Measurements from ENCODE around the gene DLG1. TPM values are rescaled to one million over a fixed set of nuclear protein-coding genes. Genes with fewer than 3 reads are reported as not detected.
"Not testable (repeated sequence)": the region's sequence is repeated elsewhere in the genome, so short reads cannot be mapped to it uniquely, and the experiment has no call there.

Gene DLG1
- total RNA-seq, 1 donor from 2014 or later: 138 TPM

DNA sequence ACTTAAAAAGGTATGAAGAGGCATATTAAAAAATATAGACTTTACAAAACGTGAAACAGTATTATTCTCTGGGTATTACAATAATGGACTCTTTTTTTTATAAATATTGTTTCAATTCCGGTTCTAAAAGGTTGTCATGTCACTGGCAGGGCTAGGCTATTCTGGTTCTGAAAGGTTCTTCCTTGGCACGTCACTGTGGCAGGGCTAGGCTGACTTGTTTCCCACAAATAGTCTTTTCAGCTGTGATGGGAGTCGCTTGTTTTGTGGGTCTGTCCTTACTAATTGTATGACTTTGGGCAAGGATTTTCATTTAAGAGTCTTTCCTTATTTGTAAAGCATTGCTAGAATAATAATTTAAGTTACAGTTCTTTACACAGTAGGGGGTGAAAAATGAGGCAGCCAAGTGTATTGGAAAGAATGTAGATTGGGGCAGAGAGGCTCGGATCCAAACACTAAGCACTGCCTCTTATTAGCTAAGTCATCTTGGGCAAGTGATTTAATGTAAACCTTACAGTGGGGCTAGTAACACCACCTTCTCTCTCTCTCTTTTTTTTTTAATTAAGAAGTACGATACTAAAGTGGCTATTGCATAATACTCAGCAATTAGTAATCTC lies 256.4 kb downstream of the DLG1 start:
- Mint-ChIP-seq H3K4me1 (no peaks in the 10 kb centered on the region), H3K27ac (no peak overlapping the region), H3K36me3 (peaks cover 14% of the 10 kb centered on the region), H3K27me3 (ENCODE audit: insufficient read depth, low read depth) (no peaks in the 10 kb centered on the region), H3K4me3 (no peak overlapping the region), H3K9me3 (no peaks in the 10 kb centered on the region)
- Histone ChIP-seq H3K9me3 (ENCODE audit: low read depth) (no peaks in the 10 kb centered on the region), H3K9ac (no peak overlapping the region), H3K36me3 (peaks cover 16% of the 10 kb centered on the region), H2AFZ (replicated peaks) (no peak overlapping the region), H3F3A (ENCODE audit: low read depth) (peaks cover 33% of the 10 kb centered on the region), H3K27me3 (peaks cover 2% of the 10 kb centered on the region), H3K4me1 (no peaks in the 10 kb centered on the region), H4K20me1 (ENCODE audit: low read depth) (no peaks in the 10 kb centered on the region), H3K79me2 (ENCODE audit: low read depth) (no peaks in the 10 kb centered on the region), H3K4me2 (no peak overlapping the region), H3K4me3 (no peak overlapping the region), H3K27ac (no peak overlapping the region)
- TF ChIP-seq EZH2phosphoT487 (IDR thresholded peaks at IDR 0.05): no peak
- no peak for TF ChIP-seq EZH2 (IDR thresholded peaks at IDR 0.05)
- no peak for DNase-seq (ENCODE audit: low spot score)

DNA sequence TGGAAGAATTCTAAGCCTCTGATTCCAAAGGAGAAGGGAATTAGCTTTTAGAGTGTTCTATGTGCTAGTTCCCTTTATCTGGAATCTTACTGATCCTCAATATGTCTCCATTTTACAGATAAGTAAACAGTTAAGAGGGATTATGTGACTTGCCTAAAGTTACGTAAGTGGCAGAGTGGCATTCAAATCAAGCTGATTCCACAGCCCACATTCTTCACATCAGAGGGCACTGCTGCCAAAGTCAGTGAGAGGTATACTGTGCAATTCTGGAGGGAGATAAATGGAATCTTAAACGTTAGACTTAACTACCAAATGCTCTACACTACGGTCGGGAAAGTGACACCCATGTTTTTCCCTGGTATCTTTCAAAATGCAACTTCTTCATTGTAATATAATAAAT lies 257.8 kb downstream of the DLG1 start:
- Histone ChIP-seq H3K27ac (no peak overlapping the region), H3K4me1 (no peaks in the 10 kb centered on the region), H3K27me3 (peaks cover 15% of the 10 kb centered on the region), H3K4me2 (no peak overlapping the region), H4K20me1 (ENCODE audit: low read depth) (no peaks in the 10 kb centered on the region), H2AFZ (replicated peaks) (no peak overlapping the region), H3K79me2 (ENCODE audit: low read depth) (no peaks in the 10 kb centered on the region), H3K9me3 (ENCODE audit: low read depth) (no peaks in the 10 kb centered on the region), H3K36me3 (peaks cover 16% of the 10 kb centered on the region), H3F3A (ENCODE audit: low read depth) (peaks cover 38% of the 10 kb centered on the region), H3K4me3 (no peak overlapping the region), H3K9ac (no peak overlapping the region)
- Mint-ChIP-seq H3K4me1 (no peaks in the 10 kb centered on the region), H3K9me3 (no peaks in the 10 kb centered on the region), H3K4me3 (no peak overlapping the region), H3K36me3 (peaks cover 8% of the 10 kb centered on the region), H3K27me3 (ENCODE audit: insufficient read depth, low read depth) (peaks cover 1% of the 10 kb centered on the region), H3K27ac (no peak overlapping the region)
- no peak for DNase-seq (ENCODE audit: low spot score)
- TF ChIP-seq, protein P1, sequence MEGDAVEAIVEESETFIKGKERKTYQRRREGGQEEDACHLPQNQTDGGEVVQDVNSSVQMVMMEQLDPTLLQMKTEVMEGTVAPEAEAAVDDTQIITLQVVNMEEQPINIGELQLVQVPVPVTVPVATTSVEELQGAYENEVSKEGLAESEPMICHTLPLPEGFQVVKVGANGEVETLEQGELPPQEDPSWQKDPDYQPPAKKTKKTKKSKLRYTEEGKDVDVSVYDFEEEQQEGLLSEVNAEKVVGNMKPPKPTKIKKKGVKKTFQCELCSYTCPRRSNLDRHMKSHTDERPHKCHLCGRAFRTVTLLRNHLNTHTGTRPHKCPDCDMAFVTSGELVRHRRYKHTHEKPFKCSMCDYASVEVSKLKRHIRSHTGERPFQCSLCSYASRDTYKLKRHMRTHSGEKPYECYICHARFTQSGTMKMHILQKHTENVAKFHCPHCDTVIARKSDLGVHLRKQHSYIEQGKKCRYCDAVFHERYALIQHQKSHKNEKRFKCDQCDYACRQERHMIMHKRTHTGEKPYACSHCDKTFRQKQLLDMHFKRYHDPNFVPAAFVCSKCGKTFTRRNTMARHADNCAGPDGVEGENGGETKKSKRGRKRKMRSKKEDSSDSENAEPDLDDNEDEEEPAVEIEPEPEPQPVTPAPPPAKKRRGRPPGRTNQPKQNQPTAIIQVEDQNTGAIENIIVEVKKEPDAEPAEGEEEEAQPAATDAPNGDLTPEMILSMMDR (IDR thresholded peaks at IDR 0.05): no peak
- TF ChIP-seq EZH2 (IDR thresholded peaks at IDR 0.05) (no peak), EZH2phosphoT487 (IDR thresholded peaks at IDR 0.05) (no peak)

GRCh38 chr3:197038679-197039462 lies 259.5 kb downstream of the DLG1 start:
- TF ChIP-seq EZH2 (IDR thresholded peaks at IDR 0.05) (no peak), EZH2phosphoT487 (IDR thresholded peaks at IDR 0.05) (no peak)
- TF ChIP-seq, protein P1 (IDR thresholded peaks at IDR 0.05): no peak
- H3K27ac Mint-ChIP-seq: no peak overlapping the region
- no peaks in the 10 kb centered on the region for H4K20me1 ChIP-seq (ENCODE audit: low read depth)

GRCh38 chr3:197035577-197035976 lies 262.8 kb downstream of the DLG1 start:
- Mint-ChIP-seq H3K36me3 (peaks cover 2% of the 10 kb centered on the region), H3K4me3 (no peak overlapping the region), H3K9me3 (peaks cover 2% of the 10 kb centered on the region), H3K27ac (no peak overlapping the region), H3K27me3 (ENCODE audit: insufficient read depth, low read depth) (peaks cover 14% of the 10 kb centered on the region), H3K4me1 (no peaks in the 10 kb centered on the region)
- H4K20me1 ChIP-seq (ENCODE audit: low read depth): no peaks in the 10 kb centered on the region
- H3K9ac ChIP-seq: no peak overlapping the region
- H3F3A ChIP-seq (ENCODE audit: low read depth): peaks cover 26% of the 10 kb centered on the region
- no peaks in the 10 kb centered on the region for H3K79me2 ChIP-seq (ENCODE audit: low read depth)
- no peak for TF ChIP-seq EZH2 (IDR thresholded peaks at IDR 0.05)
- no peak for TF ChIP-seq EZH2phosphoT487 (IDR thresholded peaks at IDR 0.05)
- TF ChIP-seq, protein P1 (IDR thresholded peaks at IDR 0.05): no peak
- DNase-seq (ENCODE audit: low spot score): no peak
- H3K4me3 ChIP-seq: no peak overlapping the region
- no peaks in the 10 kb centered on the region for H3K9me3 ChIP-seq (ENCODE audit: low read depth)
- no peak overlapping the region for H3K4me2 ChIP-seq
- no peaks in the 10 kb centered on the region for H3K36me3 ChIP-seq
- no peak overlapping the region for H2AFZ ChIP-seq (replicated peaks)
- H3K27ac ChIP-seq: no peak overlapping the region
- no peaks in the 10 kb centered on the region for H3K4me1 ChIP-seq
- H3K27me3 ChIP-seq: peaks cover 24% of the 10 kb centered on the region

More at GRCh38 chr3:197038679-197039462, 259.5 kb downstream of the DLG1 start:
- no peak overlapping the region for H3K4me3 Mint-ChIP-seq
- H3K9me3 Mint-ChIP-seq: peaks cover 2% of the 10 kb centered on the region
- Histone ChIP-seq H3K4me2 (no peak overlapping the region), H3K27me3 (peaks cover 21% of the 10 kb centered on the region), H3K36me3 (peaks cover 9% of the 10 kb centered on the region), H3K4me1 (no peaks in the 10 kb centered on the region), H2AFZ (replicated peaks) (no peak overlapping the region), H3F3A (ENCODE audit: low read depth) (peaks cover 38% of the 10 kb centered on the region), H3K79me2 (ENCODE audit: low read depth) (no peaks in the 10 kb centered on the region), H3K4me3 (no peak overlapping the region), H3K9ac (no peak overlapping the region), H3K27ac (no peak overlapping the region), H3K9me3 (ENCODE audit: low read depth) (no peaks in the 10 kb centered on the region)
- peaks cover 5% of the 10 kb centered on the region for H3K27me3 Mint-ChIP-seq (ENCODE audit: insufficient read depth, low read depth)
- H3K4me1 Mint-ChIP-seq: no peaks in the 10 kb centered on the region
- no peak for DNase-seq (ENCODE audit: low spot score)
- peaks cover 4% of the 10 kb centered on the region for H3K36me3 Mint-ChIP-seq

DNA sequence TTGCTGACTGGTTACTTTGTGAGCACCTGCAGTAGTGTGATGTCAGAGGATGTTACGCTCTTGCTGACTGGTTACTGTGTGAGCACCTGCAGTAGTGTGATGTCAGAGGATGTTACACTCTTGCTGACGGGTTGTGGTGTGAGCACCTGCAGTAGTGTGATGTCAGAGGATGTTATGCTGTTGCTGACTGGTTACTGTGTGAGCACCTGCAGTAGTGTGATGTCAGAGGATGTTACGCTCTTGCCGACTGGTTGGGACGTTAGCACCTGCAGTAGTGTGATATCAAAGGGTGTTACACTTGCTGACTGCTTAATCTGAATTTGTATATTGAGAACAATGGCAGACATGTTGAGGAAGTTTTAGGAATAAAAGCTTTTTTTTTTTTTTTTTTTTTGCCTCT lies 263.6 kb downstream of the DLG1 start:
- H4K20me1 ChIP-seq (ENCODE audit: low read depth); H3K9ac ChIP-seq; DNase-seq (ENCODE audit: low spot score); H3K9me3 Mint-ChIP-seq; H2AFZ ChIP-seq (replicated peaks); H3K36me3 ChIP-seq; H3K4me1 Mint-ChIP-seq; H3K36me3 Mint-ChIP-seq; H3K9me3 ChIP-seq (ENCODE audit: low read depth); H3K79me2 ChIP-seq (ENCODE audit: low read depth); H3K4me2 ChIP-seq; H3K4me1 ChIP-seq; H3K27ac Mint-ChIP-seq; H3K4me3 Mint-ChIP-seq; H3K4me3 ChIP-seq; H3K27ac ChIP-seq: not testable (repeated sequence)
- Histone ChIP-seq H3K27me3 (peaks cover 30% of the 10 kb centered on the region), H3F3A (ENCODE audit: low read depth) (peaks cover 25% of the 10 kb centered on the region)
- peaks cover 15% of the 10 kb centered on the region for H3K27me3 Mint-ChIP-seq (ENCODE audit: insufficient read depth, low read depth)

All from neural progenitor cell (in vitro differentiated cells).